ENCODE measurements around the gene JUP. TPM values are rescaled to one million over a fixed set of nuclear protein-coding genes. Genes with fewer than 3 reads are reported as not detected.
A peak's percentile ranks its signal among the peaks of the same experiment; 100 is the strongest.

Gene JUP
- total and polyA plus RNA-seq, 2 of the 13 experiments (the other 11 are each of a cell fraction or from before 2014, with no cell fraction given): 12.1 to 20.6 TPM

DNA sequence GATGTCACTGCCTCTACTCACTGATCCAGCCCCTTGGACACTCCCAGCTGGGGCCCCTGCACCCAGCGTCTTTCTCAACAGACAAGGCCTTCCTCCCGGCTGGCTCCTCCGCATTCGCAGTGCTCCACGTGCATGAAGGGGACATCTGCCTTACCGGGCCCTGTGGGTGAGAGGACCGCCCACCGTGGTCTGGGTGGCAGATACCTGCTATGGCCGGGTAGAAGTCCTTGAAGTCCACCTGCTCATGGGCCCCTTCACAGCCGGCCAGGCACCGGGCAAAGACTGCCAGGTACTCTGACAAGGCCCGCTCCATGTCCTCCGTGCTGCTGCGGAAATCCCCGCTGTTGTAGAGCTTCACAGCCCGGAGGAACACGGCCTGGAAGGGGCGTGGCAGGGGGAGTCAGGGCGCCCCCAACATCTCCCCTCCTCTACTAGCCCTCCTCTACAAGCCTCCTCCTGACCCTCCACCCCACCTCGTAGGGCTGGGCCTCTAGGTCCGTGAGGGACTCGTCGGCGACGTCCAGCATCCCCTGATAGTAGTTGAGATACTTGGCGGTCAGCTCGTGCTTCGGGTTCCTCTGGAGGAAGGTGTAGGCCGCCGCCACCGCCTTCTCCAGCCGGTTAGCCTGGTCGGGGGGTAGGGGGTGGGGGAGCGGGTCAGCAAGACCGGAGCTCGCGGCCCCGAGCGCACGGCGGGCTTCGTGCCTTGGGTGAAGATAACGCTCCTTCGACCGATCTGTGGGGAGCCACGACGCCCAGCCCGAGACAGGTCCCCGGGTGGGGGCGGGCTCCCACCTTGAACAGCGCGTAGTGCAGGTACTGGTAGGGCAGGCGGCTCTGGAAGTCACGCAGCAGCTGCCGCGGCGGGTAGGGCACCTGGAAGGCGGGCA lies 24.4 kb upstream of the JUP start (continued):
- TF ChIP-seq, protein P1, sequence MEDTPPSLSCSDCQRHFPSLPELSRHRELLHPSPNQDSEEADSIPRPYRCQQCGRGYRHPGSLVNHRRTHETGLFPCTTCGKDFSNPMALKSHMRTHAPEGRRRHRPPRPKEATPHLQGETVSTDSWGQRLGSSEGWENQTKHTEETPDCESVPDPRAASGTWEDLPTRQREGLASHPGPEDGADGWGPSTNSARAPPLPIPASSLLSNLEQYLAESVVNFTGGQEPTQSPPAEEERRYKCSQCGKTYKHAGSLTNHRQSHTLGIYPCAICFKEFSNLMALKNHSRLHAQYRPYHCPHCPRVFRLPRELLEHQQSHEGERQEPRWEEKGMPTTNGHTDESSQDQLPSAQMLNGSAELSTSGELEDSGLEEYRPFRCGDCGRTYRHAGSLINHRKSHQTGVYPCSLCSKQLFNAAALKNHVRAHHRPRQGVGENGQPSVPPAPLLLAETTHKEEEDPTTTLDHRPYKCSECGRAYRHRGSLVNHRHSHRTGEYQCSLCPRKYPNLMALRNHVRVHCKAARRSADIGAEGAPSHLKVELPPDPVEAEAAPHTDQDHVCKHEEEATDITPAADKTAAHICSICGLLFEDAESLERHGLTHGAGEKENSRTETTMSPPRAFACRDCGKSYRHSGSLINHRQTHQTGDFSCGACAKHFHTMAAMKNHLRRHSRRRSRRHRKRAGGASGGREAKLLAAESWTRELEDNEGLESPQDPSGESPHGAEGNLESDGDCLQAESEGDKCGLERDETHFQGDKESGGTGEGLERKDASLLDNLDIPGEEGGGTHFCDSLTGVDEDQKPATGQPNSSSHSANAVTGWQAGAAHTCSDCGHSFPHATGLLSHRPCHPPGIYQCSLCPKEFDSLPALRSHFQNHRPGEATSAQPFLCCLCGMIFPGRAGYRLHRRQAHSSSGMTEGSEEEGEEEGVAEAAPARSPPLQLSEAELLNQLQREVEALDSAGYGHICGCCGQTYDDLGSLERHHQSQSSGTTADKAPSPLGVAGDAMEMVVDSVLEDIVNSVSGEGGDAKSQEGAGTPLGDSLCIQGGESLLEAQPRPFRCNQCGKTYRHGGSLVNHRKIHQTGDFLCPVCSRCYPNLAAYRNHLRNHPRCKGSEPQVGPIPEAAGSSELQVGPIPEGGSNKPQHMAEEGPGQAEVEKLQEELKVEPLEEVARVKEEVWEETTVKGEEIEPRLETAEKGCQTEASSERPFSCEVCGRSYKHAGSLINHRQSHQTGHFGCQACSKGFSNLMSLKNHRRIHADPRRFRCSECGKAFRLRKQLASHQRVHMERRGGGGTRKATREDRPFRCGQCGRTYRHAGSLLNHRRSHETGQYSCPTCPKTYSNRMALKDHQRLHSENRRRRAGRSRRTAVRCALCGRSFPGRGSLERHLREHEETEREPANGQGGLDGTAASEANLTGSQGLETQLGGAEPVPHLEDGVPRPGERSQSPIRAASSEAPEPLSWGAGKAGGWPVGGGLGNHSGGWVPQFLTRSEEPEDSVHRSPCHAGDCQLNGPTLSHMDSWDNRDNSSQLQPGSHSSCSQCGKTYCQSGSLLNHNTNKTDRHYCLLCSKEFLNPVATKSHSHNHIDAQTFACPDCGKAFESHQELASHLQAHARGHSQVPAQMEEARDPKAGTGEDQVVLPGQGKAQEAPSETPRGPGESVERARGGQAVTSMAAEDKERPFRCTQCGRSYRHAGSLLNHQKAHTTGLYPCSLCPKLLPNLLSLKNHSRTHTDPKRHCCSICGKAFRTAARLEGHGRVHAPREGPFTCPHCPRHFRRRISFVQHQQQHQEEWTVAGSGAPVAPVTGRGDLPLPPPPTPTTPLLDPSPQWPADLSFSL (CRISPR knock-in tag; IDR thresholded peaks at IDR 0.05): no peak; the same call in 1 of the 2 replicates
- TF ChIP-seq STAT6 (CRISPR knock-in tag; IDR thresholded peaks at IDR 0.05; ENCODE audit: borderline replicate concordance): no peak
- TF ChIP-seq MXI1 (IDR thresholded peaks at IDR 0.05; ENCODE audit: borderline replicate concordance, low read depth, low read length): no peak
- no peak for TF ChIP-seq GATAD2A (CRISPR knock-in tag; IDR thresholded peaks at IDR 0.05)
- TF ChIP-seq IKZF4 (CRISPR knock-in tag; IDR thresholded peaks at IDR 0.05; ENCODE audit: borderline replicate concordance, low read depth, not compliant biosample characterization): no peak
- TF ChIP-seq ZXDC (CRISPR knock-in tag; IDR thresholded peaks at IDR 0.05): no peak
- no peak for TF ChIP-seq FOXA1 (IDR thresholded peaks at IDR 0.05)
- TF ChIP-seq FOXA1 (CRISPR knock-in tag; IDR thresholded peaks at IDR 0.05): no peak
- TF ChIP-seq ZNF557 (CRISPR knock-in tag; IDR thresholded peaks at IDR 0.05): no peak
- TF ChIP-seq ZFYVE20 (CRISPR knock-in tag; IDR thresholded peaks at IDR 0.05; ENCODE audit: borderline replicate concordance, low read depth): no peak
- TF ChIP-seq, protein P2, sequence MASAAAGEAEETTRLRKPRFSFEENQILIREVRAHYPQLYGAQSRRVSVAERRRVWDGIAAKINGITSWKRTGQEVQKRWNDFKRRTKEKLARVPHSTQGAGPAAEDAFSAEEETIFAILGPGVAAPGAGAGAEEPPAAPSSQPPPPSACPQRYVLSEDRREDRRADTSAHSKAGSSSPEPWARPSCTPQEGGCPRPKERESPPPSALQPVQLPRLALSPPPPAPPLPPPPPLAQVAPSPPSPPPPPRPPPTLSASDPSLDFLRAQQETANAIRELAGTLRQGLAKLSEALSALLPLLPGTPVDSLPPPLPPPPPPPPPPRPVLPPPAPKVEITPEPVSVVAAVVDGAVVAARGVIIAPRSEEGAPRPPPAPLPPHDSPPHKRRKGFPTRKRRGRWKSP (CRISPR knock-in tag; IDR thresholded peaks at IDR 0.05): no peak
- TF ChIP-seq TARDBP (CRISPR knock-in tag; IDR thresholded peaks at IDR 0.05): no peak
- TF ChIP-seq SALL2 (CRISPR knock-in tag; IDR thresholded peaks at IDR 0.05): no peak
- no peak for TF ChIP-seq JUN (CRISPR knock-in tag; IDR thresholded peaks at IDR 0.05)
- TF ChIP-seq ZNF776 (CRISPR knock-in tag; IDR thresholded peaks at IDR 0.05): peak; percentile 77; the same call in 1 of the 2 replicates
